Liver (tissue), 9 donors: ENCODE measurements around the gene MSGN1. TPM values are rescaled to one million over a fixed set of nuclear protein-coding genes. Genes with fewer than 3 reads are reported as not detected.

Source experiments
- DNase-seq: peaks from one replicate; pipeline ENCODE4 v3.0.0-alpha.2; 2017; ENCODE audit warnings: low spot score
- H3K27ac ChIP-seq, 2 donors: one replicate each; pipeline ENCODE4 v1.7.0; 2013; ENCODE audit warnings: inconsistent platforms in 2 of 2, low read length in 2 of 2, control low read depth in 1 of 2, low read depth in 1 of 2, mild to moderate bottlenecking in 1 of 2
- H3K27me3 ChIP-seq, 4 donors: one replicate each; pipeline versions ENCODE4 v1.6.1 to v1.7.0; 2013; ENCODE audit warnings: low read length in 3 of 4, inconsistent platforms in 1 of 4, mild to moderate bottlenecking in 1 of 4, moderate library complexity in 1 of 4; ENCODE audit not compliant: control insufficient read depth in 4 of 4, insufficient read depth in 4 of 4
- H3K36me3 ChIP-seq, 4 donors: one replicate each; pipeline versions ENCODE4 v1.6.1 to v1.7.0; 2013; ENCODE audit warnings: low read length in 3 of 4, mild to moderate bottlenecking in 3 of 4, low read depth in 1 of 4, moderate library complexity in 1 of 4; ENCODE audit not compliant: control insufficient read depth in 4 of 4, insufficient read depth in 3 of 4
- H3K4me1 ChIP-seq, 4 donors: one replicate each; pipeline versions ENCODE4 v1.6.1 to v1.7.0; 2013; ENCODE audit warnings: low read length in 3 of 4, mild to moderate bottlenecking in 3 of 4, moderate library complexity in 1 of 4; ENCODE audit not compliant: control insufficient read depth in 4 of 4, insufficient read depth in 4 of 4
- H3K4me3 ChIP-seq, 3 donors: one replicate each; pipeline versions ENCODE4 v1.6.1 to v1.7.0; 2013; ENCODE audit warnings: low read length in 3 of 3, control low read depth in 1 of 3, low read depth in 1 of 3, mild to moderate bottlenecking in 1 of 3
- H3K9ac ChIP-seq, 2 donors: one replicate each; pipeline ENCODE4 v1.7.0; 2013; ENCODE audit warnings: low read length in 2 of 2, mild to moderate bottlenecking in 2 of 2, moderate library complexity in 2 of 2, control low read depth in 1 of 2, low read depth in 1 of 2
- H3K9me3 ChIP-seq, 4 donors: one replicate each; pipeline versions ENCODE4 v1.6.1 to v1.7.0; 2013; ENCODE audit warnings: low read length in 3 of 4; ENCODE audit not compliant: control insufficient read depth in 4 of 4
- CTCF ChIP-seq: fragments of 150-350 bp; IDR thresholded peaks from 2 replicates; pipeline ENCODE4 v1.5.1; 2017; ENCODE audit warnings: improper control_type of control experiment, low read depth, low read length; ENCODE audit not compliant: missing input control
- EGR1 ChIP-seq, 2 donors: IDR thresholded peaks; 2 replicates each; pipeline ENCODE4 v1.6.1; 2016 to 2018; ENCODE audit warnings: antibody characterized with exemption in 2 of 2, low read depth in 2 of 2
- FOXA1 ChIP-seq: IDR thresholded peaks from 2 replicates; pipeline ENCODE4 v1.6.1; 2016; ENCODE audit warnings: antibody characterized with exemption
- GABPA ChIP-seq, 2 donors: IDR thresholded peaks in 1 of 2; conservative IDR thresholded peaks in 1 of 2; 2 replicates each; pipeline ENCODE4 v1.6.1; 2016; ENCODE audit warnings: antibody characterized with exemption in 2 of 2, mild to moderate bottlenecking in 1 of 2, moderate library complexity in 1 of 2
- HNF4A ChIP-seq, 2 donors: conservative IDR thresholded peaks; 2 replicates each; pipeline ENCODE4 v1.6.1; 2016; ENCODE audit warnings: antibody characterized with exemption in 2 of 2, mild to moderate bottlenecking in 2 of 2
- HNF4G ChIP-seq: IDR thresholded peaks from 2 replicates; pipeline ENCODE4 v1.6.1; 2016; ENCODE audit warnings: antibody characterized with exemption
- NR2F2 ChIP-seq: IDR thresholded peaks from 2 replicates; pipeline ENCODE4 v1.6.1; 2016; ENCODE audit warnings: antibody characterized with exemption
- RAD21 ChIP-seq, 2 donors: IDR thresholded peaks; 2 replicates each; pipeline ENCODE4 v1.6.1; 2016; ENCODE audit warnings: antibody characterized with exemption in 2 of 2, mild to moderate bottlenecking in 2 of 2
- REST ChIP-seq: IDR thresholded peaks from 2 replicates; pipeline ENCODE4 v1.6.1; 2016; ENCODE audit warnings: antibody characterized with exemption, mild to moderate bottlenecking
- RXRA ChIP-seq, 2 donors: IDR thresholded peaks; 2 replicates each; pipeline ENCODE4 v1.6.1; 2017 to 2018; ENCODE audit warnings: antibody characterized with exemption in 2 of 2, mild to moderate bottlenecking in 1 of 2
- TAF1 ChIP-seq: conservative IDR thresholded peaks from 2 replicates; pipeline ENCODE4 v1.6.1; 2016; ENCODE audit warnings: antibody characterized with exemption, mild to moderate bottlenecking
- YY1 ChIP-seq: IDR thresholded peaks from 2 replicates; pipeline ENCODE4 v1.6.1; 2016; ENCODE audit warnings: antibody characterized with exemption, mild to moderate bottlenecking
- ZBTB33 ChIP-seq: IDR thresholded peaks from 2 replicates; pipeline ENCODE4 v1.6.1; 2016; ENCODE audit warnings: antibody characterized with exemption
- WGBS: extraction: QIAGEN DNeasy Blood & Tissue Kit; methylation state at CpG from one replicate; pipeline ENCODE4 v1.1.7; 2013; 5-methylcytosine and 5-hydroxymethylcytosine counted together
- polyA plus RNA-seq, 2 donors: library from polyadenylated mRNA; stranded (reverse) in 1 of 2; unstranded in 1 of 2; fragments of 200-250 nt in 1 of 2; fragments of >200 nt in 1 of 2; fragmentation: Nextera tagmentation in 1 of 2; extraction: Ambion mirVana in 1 of 2; gene quantifications; one replicate each; pipeline versions ENCODE4 v1.2.1 to v1.2.3, GENCODE V29; 2013 to 2015
- total RNA-seq, 2 donors: library from RNA; depleted of rRNA; stranded (reverse); fragments of >200 nt; gene quantifications; one replicate each; pipeline ENCODE4 v1.2.3, GENCODE V29; 2014
- TF ChIP-seq, protein P1 (sequence below): IDR thresholded peaks from 2 replicates; pipeline ENCODE4 v1.6.1; 2016; ENCODE audit warnings: antibody characterized with exemption
- TF ChIP-seq, protein P2 (sequence below): IDR thresholded peaks from 2 replicates; pipeline ENCODE4 v1.6.1; 2016; ENCODE audit warnings: antibody characterized with exemption
- donor health status: healthy.
- donor health status: healthy.
- donor health status: healthy.
- donor health status: healthy.
- donor health status: healthy.

The MSGN1 gene
- total and polyA plus RNA-seq, 4 donors: not detected

- TF ChIP-seq REST: no peak
Observed at GRCh38 chr2:17846676-17847075, 30.4 kb downstream of the MSGN1 start (continued).

GRCh38 chr2:17847236-17847635, 31.0 kb downstream of the MSGN1 start:
- H3K4me1 ChIP-seq: no peaks in the 10 kb centered on the region
- H3K9ac ChIP-seq: no peak overlapping the region
- H3K27me3 ChIP-seq: no peaks in the 10 kb centered on the region
- no peak for TF ChIP-seq TAF1
- no peak for TF ChIP-seq REST
- H3K27ac ChIP-seq: no peak overlapping the region
- no peaks in the 10 kb centered on the region for H3K36me3 ChIP-seq
- WGBS: 91% methylated on average over 2 of the region's 2 CpGs
- H3K9me3 ChIP-seq: no peaks in the 10 kb centered on the region
- no peak overlapping the region for H3K4me3 ChIP-seq
- no peak for DNase-seq

GRCh38 chr2:17849275-17849674, 33.0 kb downstream of the MSGN1 start:
- Histone ChIP-seq H3K27ac (no peak overlapping the region), H3K9me3 (no peaks in the 10 kb centered on the region), H3K27me3 (no peaks in the 10 kb centered on the region), H3K36me3 (no peaks in the 10 kb centered on the region), H3K4me3 (no peak overlapping the region), H3K4me1 (no peaks in the 10 kb centered on the region), H3K9ac (no peak overlapping the region)
- DNase-seq: no peak
- WGBS: 91% methylated on average over 5 of the region's 5 CpGs
- no peak for TF ChIP-seq HNF4G
- TF ChIP-seq, protein P1, sequence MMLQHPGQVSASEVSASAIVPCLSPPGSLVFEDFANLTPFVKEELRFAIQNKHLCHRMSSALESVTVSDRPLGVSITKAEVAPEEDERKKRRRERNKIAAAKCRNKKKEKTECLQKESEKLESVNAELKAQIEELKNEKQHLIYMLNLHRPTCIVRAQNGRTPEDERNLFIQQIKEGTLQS: no peak
- no peak for TF ChIP-seq CTCF
- no peak for TF ChIP-seq HNF4A (conservative IDR thresholded peaks at IDR 0.05)
- no peak for TF ChIP-seq GABPA (IDR thresholded peaks at IDR 0.05 in 1 of 2, conservative IDR thresholded peaks at IDR 0.05 in 1 of 2)
- TF ChIP-seq RXRA (IDR thresholded peaks at IDR 0.05): no peak
- TF ChIP-seq EGR1 (IDR thresholded peaks at IDR 0.05; ENCODE audit: low read depth in 2 of 2): no peak
- TF ChIP-seq NR2F2: no peak
- TF ChIP-seq TAF1: no peak
- TF ChIP-seq FOXA1: no peak
- TF ChIP-seq RAD21 (IDR thresholded peaks at IDR 0.05): no peak
- TF ChIP-seq ZBTB33: no peak
- TF ChIP-seq YY1: no peak
- TF ChIP-seq, protein P2, sequence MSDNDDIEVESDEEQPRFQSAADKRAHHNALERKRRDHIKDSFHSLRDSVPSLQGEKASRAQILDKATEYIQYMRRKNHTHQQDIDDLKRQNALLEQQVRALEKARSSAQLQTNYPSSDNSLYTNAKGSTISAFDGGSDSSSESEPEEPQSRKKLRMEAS: no peak
- TF ChIP-seq REST: no peak
